MM.1S (cell line): Measurements from ENCODE around the gene MYBPHL.

Experiments used
- DNase-seq: peaks from one replicate; pipeline ENCODE4 v3.0.0-alpha.2; 2015
- H2AFZ ChIP-seq: fragments of 300-600 bp; sonication (generic); 2 replicates; pipeline ENCODE4 v1.6.0; 2016; ENCODE audit warnings: antibody characterized with exemption, low read length
- H3F3A ChIP-seq: fragments of 300-600 bp; sonication (generic); 2 replicates; pipeline ENCODE4 v1.6.1; 2016; ENCODE audit warnings: mild to moderate bottlenecking, antibody characterized with exemption, low read length, moderate library complexity, mixed read lengths; ENCODE audit not compliant: insufficient read depth
- H3K27ac ChIP-seq: fragments of 300-600 bp; sonication (generic); 2 replicates; pipeline ENCODE4 v1.5.1; 2016; ENCODE audit warnings: mild to moderate bottlenecking, low read length
- H3K27me3 ChIP-seq: fragments of 300-600 bp; sonication (generic); replicated peaks from 2 replicates; pipeline ENCODE4 v1.6.0; 2016; ENCODE audit warnings: low read length; ENCODE audit not compliant: insufficient read depth
- H3K36me3 ChIP-seq: fragments of 300-600 bp; sonication (generic); replicated peaks from 2 replicates; pipeline ENCODE4 v1.6.1; 2016; ENCODE audit warnings: mild to moderate bottlenecking, low read length, mixed read lengths; ENCODE audit not compliant: insufficient read depth
- H3K4me1 ChIP-seq: fragments of 300-600 bp; sonication (generic); 2 replicates; pipeline ENCODE4 v1.6.1; 2016; ENCODE audit warnings: low read length, mixed read lengths
- H3K4me2 ChIP-seq: fragments of 300-600 bp; sonication (generic); 2 replicates; pipeline ENCODE4 v1.6.0; 2016; ENCODE audit warnings: low read depth, low read length
- H3K4me3 ChIP-seq: fragments of 300-600 bp; sonication (generic); 2 replicates; pipeline ENCODE4 v1.5.1; 2016; ENCODE audit warnings: low read length, mixed read lengths
- H3K79me2 ChIP-seq: fragments of 300-600 bp; sonication (generic); 2 replicates; pipeline ENCODE4 v1.6.1; 2016; ENCODE audit warnings: mixed run types, low read length, mixed read lengths
- H3K9ac ChIP-seq: fragments of 300-600 bp; sonication (generic); 2 replicates; pipeline ENCODE4 v1.6.1; 2016; ENCODE audit warnings: low read length, mixed read lengths
- H3K9me2 ChIP-seq: fragments of 300-600 bp; sonication (generic); replicated peaks from 2 replicates; pipeline ENCODE4 v1.6.1; 2016; ENCODE audit warnings: mild to moderate bottlenecking, low read length, mixed read lengths; ENCODE audit not compliant: insufficient read depth
- H3K9me3 ChIP-seq: fragments of 300-600 bp; sonication (generic); replicated peaks from 2 replicates; pipeline ENCODE4 v1.6.1; 2016; ENCODE audit warnings: mild to moderate bottlenecking, low read length, mixed read lengths; ENCODE audit not compliant: insufficient read depth
- H4K20me1 ChIP-seq: fragments of 300-600 bp; sonication (generic); 2 replicates; pipeline ENCODE4 v1.6.1; 2016; ENCODE audit warnings: mild to moderate bottlenecking, low read length, moderate library complexity, mixed read lengths; ENCODE audit not compliant: insufficient read depth
- CTCF ChIP-seq: fragments of 300-600 bp; sonication (generic); IDR thresholded peaks from 2 replicates; pipeline ENCODE4 v1.5.1; 2016; ENCODE audit warnings: antibody characterized with exemption, low read length, mixed read lengths
- EZH2 ChIP-seq: fragments of 300-600 bp; sonication (generic); optimal IDR thresholded peaks from 2 replicates; pipeline ENCODE3; 2017; ENCODE audit warnings: low read depth, mild to moderate bottlenecking, antibody characterized with exemption, low read length, mixed read lengths
- EZH2phosphoT487 ChIP-seq: fragments of 300-600 bp; sonication (generic); IDR thresholded peaks from 2 replicates; pipeline ENCODE4 v1.6.1; 2018; ENCODE audit warnings: antibody characterized with exemption, low read length

Gene MYBPHL

GRCh38 chr1:109301874-109302273 is 4.9 kb downstream of the MYBPHL start:
- no peaks in the 10 kb centered on the region for H3F3A ChIP-seq
- H3K27ac ChIP-seq = no peak overlapping the region
- no peaks in the 10 kb centered on the region for H4K20me1 ChIP-seq
- H3K9me3 ChIP-seq = no peaks in the 10 kb centered on the region
- no peak for DNase-seq
- no peak overlapping the region for H3K4me3 ChIP-seq
- H3K27me3 ChIP-seq = no peaks in the 10 kb centered on the region
- no peak overlapping the region for H3K9ac ChIP-seq
- no peaks in the 10 kb centered on the region for H3K4me1 ChIP-seq
- no peaks in the 10 kb centered on the region for H3K79me2 ChIP-seq
- no peak for TF ChIP-seq CTCF
- no peak for TF ChIP-seq EZH2phosphoT487
- TF ChIP-seq EZH2 = no peak
- H3K36me3 ChIP-seq = no peaks in the 10 kb centered on the region
- no peaks in the 10 kb centered on the region for H3K9me2 ChIP-seq
- no peak overlapping the region for H3K4me2 ChIP-seq
- H2AFZ ChIP-seq = no peak overlapping the region

GRCh38 chr1:109300650-109301151 is 6.1 kb downstream of the MYBPHL start:
- no peaks in the 10 kb centered on the region for H3K4me1 ChIP-seq
- H3K79me2 ChIP-seq = no peaks in the 10 kb centered on the region

GRCh38 chr1:109299558-109300343 is 7.1 kb downstream of the MYBPHL start:
- Histone ChIP-seq H3K4me3 (no peak overlapping the region), H3K27ac (no peak overlapping the region), H3K9ac (no peak overlapping the region), H3K4me2 (no peak overlapping the region), H3K4me1 (no peaks in the 10 kb centered on the region), H3F3A (no peaks in the 10 kb centered on the region), H3K27me3 (no peaks in the 10 kb centered on the region), H4K20me1 (no peaks in the 10 kb centered on the region), H3K79me2 (no peaks in the 10 kb centered on the region), H3K9me2 (no peaks in the 10 kb centered on the region), H3K36me3 (no peaks in the 10 kb centered on the region), H2AFZ (no peak overlapping the region), H3K9me3 (no peaks in the 10 kb centered on the region)
- no peak for DNase-seq
- TF ChIP-seq CTCF (no peak), EZH2 (no peak), EZH2phosphoT487 (no peak)

More at GRCh38 chr1:109300650-109301151, 6.1 kb downstream of the MYBPHL start:
- no peak overlapping the region for H3K4me2 ChIP-seq
- H2AFZ ChIP-seq = no peak overlapping the region
- H3K27me3 ChIP-seq = no peaks in the 10 kb centered on the region
- H3K9me2 ChIP-seq = no peaks in the 10 kb centered on the region
- no peak for DNase-seq
- no peak overlapping the region for H3K27ac ChIP-seq
- H3K4me3 ChIP-seq = no peak overlapping the region
- no peaks in the 10 kb centered on the region for H4K20me1 ChIP-seq
- no peaks in the 10 kb centered on the region for H3K36me3 ChIP-seq
- no peak overlapping the region for H3K9ac ChIP-seq
- no peaks in the 10 kb centered on the region for H3K9me3 ChIP-seq
- no peaks in the 10 kb centered on the region for H3F3A ChIP-seq
- TF ChIP-seq EZH2phosphoT487 (no peak), CTCF (no peak), EZH2 (no peak)
